HG02852 (cell line): Measurements from ENCODE around the gene TMTC3.

ENCODE experiments used
- ATAC-seq: cut with Tn5 transposase; IDR thresholded peaks from one replicate; pipeline ENCODE4 v1.9.1; 2021; ENCODE audit warnings: mild to moderate bottlenecking, moderate library complexity; ENCODE audit not compliant: unreplicated experiment

Gene TMTC3

DNA sequence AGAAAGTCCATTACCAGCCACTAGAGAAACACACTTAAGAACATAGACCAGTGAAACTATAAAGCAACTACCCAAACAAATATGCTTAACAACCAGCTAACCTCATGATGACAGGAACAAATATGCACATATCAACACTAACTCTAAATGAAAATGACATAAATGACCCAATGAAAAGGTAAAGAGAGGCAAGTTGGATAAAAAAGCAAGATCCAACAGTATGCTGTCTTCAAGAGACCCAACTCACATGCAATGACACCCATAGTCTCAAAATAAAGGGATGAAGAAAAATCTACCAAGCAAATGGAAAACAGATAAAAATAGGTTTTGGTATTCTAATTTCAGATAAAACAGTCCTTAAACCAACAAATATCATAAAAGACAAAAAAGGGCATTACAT lies 77.8 kb downstream of the TMTC3 start:
- no peak for ATAC-seq

DNA sequence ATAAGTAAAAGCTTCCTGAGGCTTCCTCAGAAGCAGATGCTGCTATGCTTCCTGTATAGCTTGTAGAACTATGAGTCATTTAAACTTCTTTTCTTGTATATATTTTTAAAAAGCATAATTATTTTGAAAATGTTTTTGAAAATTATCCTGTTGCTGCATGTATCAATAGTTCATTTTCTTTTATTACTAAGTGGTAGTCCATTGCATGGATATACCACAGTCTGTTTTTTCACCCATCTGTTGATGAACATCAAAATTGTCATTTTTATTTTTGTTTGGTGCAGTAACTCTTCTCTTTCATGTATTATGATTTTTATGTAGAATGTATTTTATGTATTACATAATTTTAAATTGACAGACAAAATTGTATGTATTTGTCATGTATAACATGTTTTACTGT lies 81.4 kb downstream of the TMTC3 start:
- ATAC-seq: no peak

DNA sequence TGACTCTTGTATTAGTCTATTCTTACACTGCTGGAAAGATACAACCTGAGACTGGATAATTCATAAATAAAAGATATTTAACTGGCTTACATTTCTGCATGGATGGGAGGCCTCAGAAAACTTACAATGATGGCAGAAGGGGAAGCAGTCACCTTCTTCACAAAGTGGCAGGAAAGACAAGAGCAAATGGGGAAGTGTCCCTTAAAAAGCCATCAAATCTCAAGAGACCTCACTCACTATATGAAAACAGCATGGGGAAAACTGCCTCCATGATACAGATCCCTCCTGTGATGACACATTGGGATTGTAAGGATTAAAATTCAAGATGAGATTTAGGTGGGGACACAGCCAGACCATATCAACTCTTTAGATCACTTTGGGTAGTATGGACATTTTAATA lies 83.7 kb downstream of the TMTC3 start:
- no peak for ATAC-seq

DNA sequence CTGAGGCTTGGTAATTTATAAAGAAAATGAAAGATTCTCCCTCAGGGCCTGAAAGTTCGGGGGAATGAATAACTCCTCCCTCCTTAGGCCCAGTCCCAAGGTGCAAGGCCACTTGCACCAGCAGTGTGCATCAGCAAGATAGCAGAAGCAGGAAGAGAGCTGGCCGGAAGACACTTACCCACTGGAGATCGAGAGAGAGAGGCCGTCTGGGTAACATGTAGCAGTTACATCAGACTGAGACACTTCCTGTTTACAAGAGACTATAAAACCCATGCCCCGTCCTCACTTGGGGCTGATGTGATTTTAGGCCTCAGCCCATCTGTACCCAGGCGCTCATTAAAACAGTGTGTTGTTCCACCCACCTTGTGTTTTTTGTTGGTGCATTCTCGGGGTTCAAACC lies 85.2 kb downstream of the TMTC3 start:
- ATAC-seq: no peak

DNA sequence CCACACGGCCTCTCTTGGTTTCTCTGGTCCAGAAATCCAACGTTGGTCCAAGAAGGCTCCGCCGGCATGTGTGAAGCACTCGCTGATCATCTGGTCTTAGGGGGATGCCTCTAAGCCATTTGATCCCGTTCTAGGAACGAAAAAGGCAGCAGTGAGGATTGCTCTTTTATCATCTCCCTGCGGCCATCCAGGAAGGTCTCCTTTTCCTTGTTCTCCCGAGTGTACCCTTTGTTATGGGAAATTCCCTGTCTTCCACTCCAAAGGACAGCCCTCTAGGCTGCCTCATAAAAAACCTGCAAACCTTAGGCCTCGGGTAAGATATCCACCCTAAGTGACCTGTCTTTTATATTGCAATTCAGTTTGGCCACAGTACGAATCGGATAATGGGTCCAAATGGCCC lies 85.8 kb downstream of the TMTC3 start:
- ATAC-seq: no peak

DNA sequence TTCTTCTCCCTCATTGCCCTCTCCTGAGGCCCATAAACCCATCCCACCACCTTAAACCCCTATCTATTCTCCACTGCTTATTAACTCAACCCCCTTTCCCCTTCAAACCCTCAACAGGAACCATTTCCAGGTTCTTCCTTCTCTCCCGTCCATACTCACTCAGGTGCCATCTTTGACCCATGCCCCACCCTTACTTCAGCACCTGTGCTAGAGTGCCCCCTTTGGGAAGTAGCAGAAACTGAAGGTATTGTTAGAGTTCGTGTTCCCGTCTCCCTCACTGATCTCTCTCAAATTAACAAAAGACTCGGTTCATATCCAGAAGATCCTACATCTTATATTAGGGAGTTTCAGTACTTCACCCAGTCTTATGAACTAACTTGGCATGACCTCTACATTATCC lies 86.6 kb downstream of the TMTC3 start:
- ATAC-seq: no peak

DNA sequence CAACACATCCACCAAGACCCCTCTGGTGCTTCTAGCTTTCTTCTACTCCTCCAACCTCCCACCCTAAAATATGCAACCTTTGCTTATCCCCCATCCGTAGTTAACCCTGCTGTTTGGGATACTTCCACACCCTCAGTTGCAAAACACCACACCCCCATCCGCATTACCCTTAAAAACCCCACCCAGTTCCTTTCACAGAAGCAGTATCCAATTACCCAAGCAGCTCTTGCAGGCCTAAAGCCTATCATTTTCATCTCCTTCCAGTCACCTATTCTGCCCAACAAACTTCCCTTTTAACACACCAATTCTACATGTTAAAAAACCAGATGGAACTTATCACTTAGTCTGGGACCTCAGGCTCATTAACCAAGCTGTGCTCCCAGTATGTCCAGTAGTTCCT lies 88.2 kb downstream of the TMTC3 start:
- ATAC-seq: no peak

DNA sequence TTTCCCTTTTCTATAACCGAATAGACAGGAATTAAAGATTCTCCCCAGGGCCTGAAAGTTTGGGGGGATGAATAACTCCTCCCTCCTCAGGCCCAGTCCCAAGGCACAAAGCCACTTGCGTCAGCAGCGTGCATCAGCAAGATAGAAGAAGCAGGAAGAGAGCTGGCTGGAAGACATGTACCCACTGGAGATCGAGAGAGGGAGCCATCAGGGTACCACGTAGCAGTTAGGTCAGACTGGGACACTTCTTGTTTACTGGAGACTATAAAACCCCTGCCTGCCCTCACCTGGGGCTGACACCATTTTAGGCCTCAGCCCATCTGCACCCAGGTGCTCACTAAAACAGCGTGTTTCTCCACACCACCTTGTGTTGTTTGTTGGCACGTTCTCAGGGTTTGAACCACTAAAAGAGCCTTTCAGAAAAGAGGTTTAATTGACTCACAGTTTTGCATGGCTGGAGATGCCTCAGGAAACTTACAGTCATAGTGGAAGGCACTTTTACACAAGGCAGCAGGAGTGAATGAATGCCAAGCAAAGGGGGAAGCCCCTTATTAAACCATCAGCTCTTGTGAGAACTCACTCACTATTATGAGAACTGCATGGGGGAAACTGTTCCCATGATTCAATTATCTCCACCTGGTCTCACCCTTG lies 93.2 kb downstream of the TMTC3 start:
- peak; percentile 46 for ATAC-seq

DNA sequence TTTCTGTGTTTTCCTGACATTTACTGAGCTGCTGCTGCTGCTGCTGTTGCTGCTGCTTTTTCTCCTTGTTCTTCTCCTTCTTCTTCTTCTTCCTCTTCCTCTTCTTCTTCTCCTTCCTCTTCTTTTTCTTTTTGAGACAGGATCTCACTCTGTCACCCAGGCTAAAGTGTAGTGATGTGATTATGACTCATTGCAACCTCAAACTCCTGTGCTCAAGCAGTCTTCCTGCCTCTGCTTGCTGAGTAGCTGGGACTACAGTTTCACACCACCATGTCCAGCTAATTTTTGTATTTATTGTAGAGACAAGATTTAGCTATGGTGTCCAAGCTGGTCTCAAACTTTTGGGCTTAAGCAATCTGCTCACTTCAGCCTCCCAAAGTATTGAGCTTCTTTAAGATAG lies 95.8 kb downstream of the TMTC3 start:
- peak; percentile 53 for ATAC-seq

DNA sequence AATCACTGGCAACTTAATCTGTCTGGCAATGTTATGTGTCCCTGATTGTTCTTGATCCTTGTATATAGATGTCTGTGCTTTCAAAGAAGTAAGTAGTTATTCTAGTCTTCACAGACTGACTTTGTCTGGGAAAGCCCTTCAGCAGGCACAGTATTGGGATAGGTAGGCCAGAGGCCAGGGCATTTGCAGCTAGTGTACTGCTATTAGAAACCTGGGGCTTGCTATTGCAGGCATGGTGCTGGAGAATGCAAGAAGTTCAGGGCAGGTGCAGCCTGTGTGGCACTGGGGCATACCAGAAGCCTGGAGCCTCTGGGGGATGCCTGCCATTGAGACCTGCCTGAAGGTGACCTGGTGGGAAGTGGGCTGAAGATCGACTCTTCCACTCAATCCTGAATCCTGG lies 96.3 kb downstream of the TMTC3 start:
- ATAC-seq: no peak

DNA sequence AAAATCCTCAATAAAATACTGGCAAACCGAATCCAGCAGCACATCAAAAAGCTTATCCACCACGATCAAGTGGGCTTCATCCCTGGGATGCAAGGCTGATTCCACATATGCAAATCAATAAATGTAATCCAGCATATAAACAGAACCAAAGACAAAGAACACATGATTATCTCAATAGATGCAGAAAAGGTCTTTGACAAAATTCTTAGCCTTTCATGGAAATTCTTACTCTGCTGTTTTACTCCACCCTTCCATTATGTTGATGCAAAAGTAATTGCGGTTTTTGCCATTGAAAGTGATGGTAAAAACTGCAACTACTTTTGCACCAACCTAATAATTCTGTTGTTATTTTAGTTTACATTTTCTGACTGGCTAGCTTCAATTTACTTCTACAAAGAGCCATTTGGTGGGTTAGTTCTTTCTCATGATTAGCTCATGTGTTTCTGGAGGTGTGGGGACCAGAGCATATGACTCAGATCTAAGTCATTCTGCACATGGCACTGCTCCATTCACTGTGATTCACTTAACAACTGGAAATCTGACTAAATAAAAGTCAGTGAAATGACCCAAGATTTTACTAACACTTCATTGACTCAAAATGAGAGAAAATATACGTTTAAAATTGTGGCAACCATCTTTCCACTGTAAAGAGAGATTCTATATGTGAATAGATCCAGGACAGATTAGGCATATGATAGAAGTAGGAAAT lies 99.9 kb downstream of the TMTC3 start:
- peak; percentile 58 for ATAC-seq

DNA sequence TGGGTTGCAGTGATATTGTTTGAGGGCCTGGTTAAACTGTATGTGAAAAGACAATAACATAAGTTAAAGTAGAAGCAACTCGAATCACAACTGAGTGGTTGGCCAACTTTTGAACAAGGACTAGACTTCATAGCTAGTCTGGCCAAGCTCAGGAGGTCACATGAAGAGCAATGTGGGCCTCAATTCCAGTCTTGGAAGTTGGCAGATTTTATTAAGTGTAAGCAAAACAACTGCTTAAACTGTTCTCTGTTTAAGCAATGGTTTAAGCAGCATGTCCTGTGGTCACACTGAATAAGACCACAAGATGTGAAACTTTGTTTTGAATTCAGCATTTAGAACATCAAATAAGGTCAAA lies 100.4 kb downstream of the TMTC3 start:
- ATAC-seq: peak; percentile 18

DNA sequence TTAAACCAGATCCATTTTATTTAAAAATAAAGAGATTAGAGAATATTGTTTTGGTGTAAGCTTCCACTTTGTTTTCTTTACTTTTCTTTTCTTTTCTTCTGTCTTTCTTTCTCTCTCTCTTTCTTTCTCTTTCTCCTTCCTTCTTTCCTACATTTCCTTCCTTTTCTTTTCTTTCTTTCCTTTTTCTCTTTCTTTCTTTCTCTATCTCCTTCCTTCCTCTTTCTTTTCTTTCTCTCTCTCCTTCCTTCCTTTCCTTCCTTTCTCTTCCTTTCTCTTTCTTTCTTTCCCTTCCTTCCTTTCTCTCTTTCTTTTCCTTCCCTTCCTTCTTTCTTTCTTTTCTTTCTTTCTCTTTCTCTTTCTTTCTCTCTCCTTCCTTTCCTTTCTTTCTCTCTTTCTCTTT lies 100.8 kb downstream of the TMTC3 start:
- ATAC-seq: no peak

DNA sequence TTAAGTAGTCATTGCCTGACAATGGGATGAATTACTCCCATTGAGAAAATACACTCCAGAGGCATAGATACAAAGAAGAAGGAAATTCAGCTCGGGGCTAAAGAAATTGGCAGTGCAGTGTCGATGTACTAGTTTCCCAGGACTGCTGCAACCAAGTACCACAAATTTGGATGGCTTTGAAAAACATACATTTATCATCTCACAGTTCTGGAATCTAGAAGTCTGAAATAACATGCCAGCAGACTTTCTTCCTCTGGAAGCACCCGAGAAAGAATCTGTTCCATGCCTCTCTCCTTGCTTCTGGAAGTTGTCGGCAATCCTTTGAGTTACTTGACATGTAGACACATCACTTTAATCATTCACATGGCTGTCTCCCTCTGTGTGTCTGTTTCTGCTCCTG lies 101.9 kb downstream of the TMTC3 start:
- ATAC-seq: no peak

DNA sequence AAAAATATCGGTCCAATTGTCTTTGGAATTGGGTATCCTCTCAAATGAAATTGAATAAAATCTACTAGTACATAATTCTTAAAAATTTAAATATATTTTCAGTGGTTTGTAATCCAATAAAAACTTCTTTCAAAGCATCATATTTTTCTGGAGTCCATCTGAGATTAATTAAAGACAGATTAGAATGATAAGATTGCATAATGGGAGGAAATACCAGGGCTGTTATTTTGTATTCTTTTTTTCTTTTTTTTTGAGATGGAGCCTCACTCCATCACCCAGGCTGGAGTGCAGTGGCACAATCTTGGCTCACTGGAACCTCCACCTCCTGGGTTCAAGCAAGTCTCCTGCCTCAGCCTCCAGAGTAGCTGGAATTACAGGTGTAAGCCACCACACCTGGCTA lies 103.8 kb downstream of the TMTC3 start:
- ATAC-seq: no peak

DNA sequence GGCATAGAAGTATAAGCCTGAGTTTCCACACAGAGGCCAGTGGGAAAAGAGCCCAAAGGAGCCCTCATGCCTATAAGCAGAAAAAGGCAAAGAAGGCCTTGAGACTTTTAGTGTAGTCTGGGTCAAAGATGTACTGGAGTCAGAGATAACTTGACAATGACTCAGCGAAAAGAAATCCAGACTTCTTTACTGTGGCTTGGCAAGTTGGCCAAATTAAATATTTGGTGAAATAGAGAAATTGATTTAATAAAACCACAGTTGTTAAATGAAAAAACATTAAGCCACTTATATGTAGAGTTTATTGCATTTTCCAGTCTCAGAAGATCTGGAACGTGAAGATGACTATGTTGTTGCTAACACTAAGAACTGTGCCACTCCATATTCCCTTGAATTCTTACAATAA lies 105.1 kb downstream of the TMTC3 start:
- ATAC-seq: no peak

DNA sequence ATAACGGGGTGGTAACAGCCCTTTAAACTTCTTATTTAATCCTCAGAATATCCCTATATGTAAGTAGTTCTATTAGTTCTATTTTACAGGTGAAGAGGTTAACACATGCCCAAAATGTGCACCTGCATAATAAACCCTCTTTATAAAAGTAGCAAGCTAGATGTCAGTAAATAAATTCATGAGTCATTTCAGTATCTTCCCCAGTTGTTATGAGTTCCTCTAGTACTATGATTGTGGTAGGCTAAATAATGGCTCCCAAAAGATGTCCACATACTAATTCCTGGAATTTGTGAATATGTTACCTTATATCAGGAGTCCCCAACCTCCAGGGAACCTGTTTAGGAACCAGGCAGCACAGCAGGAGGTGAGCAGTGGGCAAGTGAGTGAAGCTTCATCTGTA lies 106.5 kb downstream of the TMTC3 start:
- ATAC-seq: no peak
